ENCODE results near the gene HIVEP3.

DNA sequence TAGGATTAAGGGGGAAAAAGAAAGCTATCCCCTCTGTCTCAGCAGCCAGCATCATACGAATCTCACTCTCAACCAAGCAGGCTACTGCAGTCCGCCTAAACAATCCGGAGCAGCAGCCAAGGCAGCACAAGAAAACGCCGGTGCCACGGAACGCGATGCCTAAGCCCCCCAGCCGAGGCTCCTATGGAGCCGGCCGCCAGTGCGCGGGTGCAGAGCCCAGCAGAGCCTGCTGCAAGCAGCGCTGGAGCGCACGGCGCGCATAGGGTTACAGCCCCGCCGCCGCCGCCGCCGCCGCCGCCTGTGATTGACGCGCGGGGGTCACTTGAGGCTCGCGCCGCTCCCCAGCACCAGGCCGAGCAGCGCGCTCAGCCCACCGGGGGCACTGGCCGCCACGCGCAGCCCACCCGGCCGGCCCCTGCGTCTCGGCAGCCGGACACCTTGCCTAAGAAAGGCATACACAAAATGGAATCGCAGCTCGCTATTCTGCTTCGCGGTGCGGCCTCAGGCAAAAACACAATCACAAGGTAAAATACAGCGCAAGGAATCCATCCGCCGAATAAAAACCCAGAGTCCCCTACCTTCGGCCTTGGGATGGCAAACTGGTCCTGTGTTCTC, 780 bp downstream of the HIVEP3 start:
- TF ChIP-seq MAX (IDR thresholded peaks at IDR 0.05), result 0 out of 2 replicates have a peak, but pooled peaks have one; percentile 13
- no peak for TF ChIP-seq RAD21 (IDR thresholded peaks at IDR 0.05; ENCODE audit: low read depth)
- TF ChIP-seq EP300 (IDR thresholded peaks at IDR 0.05; ENCODE audit: borderline replicate concordance), result no peak
- no peak for TF ChIP-seq TAF1 (IDR thresholded peaks at IDR 0.05; ENCODE audit: low read depth)
- no peak for TF ChIP-seq ZBTB7A (IDR thresholded peaks at IDR 0.05; ENCODE audit: low read depth)
- TF ChIP-seq CEBPB (IDR thresholded peaks at IDR 0.05), result no peak
- no peak for TF ChIP-seq USF1 (IDR thresholded peaks at IDR 0.05)
- TF ChIP-seq TCF12 (IDR thresholded peaks at IDR 0.05; ENCODE audit: low read depth), result no peak
- TF ChIP-seq, protein P1, sequence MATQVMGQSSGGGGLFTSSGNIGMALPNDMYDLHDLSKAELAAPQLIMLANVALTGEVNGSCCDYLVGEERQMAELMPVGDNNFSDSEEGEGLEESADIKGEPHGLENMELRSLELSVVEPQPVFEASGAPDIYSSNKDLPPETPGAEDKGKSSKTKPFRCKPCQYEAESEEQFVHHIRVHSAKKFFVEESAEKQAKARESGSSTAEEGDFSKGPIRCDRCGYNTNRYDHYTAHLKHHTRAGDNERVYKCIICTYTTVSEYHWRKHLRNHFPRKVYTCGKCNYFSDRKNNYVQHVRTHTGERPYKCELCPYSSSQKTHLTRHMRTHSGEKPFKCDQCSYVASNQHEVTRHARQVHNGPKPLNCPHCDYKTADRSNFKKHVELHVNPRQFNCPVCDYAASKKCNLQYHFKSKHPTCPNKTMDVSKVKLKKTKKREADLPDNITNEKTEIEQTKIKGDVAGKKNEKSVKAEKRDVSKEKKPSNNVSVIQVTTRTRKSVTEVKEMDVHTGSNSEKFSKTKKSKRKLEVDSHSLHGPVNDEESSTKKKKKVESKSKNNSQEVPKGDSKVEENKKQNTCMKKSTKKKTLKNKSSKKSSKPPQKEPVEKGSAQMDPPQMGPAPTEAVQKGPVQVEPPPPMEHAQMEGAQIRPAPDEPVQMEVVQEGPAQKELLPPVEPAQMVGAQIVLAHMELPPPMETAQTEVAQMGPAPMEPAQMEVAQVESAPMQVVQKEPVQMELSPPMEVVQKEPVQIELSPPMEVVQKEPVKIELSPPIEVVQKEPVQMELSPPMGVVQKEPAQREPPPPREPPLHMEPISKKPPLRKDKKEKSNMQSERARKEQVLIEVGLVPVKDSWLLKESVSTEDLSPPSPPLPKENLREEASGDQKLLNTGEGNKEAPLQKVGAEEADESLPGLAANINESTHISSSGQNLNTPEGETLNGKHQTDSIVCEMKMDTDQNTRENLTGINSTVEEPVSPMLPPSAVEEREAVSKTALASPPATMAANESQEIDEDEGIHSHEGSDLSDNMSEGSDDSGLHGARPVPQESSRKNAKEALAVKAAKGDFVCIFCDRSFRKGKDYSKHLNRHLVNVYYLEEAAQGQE (IDR thresholded peaks at IDR 0.05; ENCODE audit: low read depth), result no peak
- TF ChIP-seq FOXM1 (IDR thresholded peaks at IDR 0.05; ENCODE audit: borderline replicate concordance, low read depth), result no peak
- no peak for TF ChIP-seq YY1 (IDR thresholded peaks at IDR 0.05; ENCODE audit: low read depth)
- TF ChIP-seq EGR1 (IDR thresholded peaks at IDR 0.05), result no peak
- TF ChIP-seq TEAD4 (IDR thresholded peaks at IDR 0.05), result no peak
